GM18951 (cell line): ENCODE data around the gene RTN4R.

Experiments used
- POLR2A ChIP-seq: IDR thresholded peaks from 4 replicates; pipeline ENCODE4 v1.6.1; 2011; ENCODE audit warnings: mild to moderate bottlenecking; ENCODE audit not compliant: insufficient read length, insufficient read depth; ENCODE audit errors: extremely low read depth
- in situ Hi-C: fragments of 300-500 bp; cut with MboI; formaldehyde crosslinking; loops from one replicate; pipeline ENCODE4 v1.12.0; 2022; ENCODE audit warnings: low sequenced_read_pairs, mixed read lengths, inconsistent platforms; ENCODE audit not compliant: unreplicated experiment

RTN4R gene

DNA sequence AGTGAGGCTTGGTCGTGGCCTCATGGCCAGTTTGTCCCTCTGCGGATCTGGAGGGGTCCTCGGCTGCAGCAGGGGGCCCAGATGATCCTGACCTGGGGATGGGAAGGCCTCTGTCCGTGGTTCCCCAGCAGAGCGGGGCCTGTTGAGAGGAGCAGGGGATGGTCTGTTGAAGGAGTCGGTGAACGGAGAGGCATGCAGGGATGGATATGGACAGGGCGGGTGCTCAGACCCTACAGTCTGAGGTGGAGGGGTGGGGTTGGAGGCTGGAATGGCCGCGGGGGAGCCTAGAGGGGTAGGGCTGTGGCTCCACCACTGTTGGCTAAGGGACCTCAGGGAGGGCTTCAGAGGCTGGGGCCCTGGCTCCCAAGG is 33.8 kb downstream of the RTN4R start:
- in situ Hi-C loops, result no loop called here
- no peak for TF ChIP-seq POLR2A

DNA sequence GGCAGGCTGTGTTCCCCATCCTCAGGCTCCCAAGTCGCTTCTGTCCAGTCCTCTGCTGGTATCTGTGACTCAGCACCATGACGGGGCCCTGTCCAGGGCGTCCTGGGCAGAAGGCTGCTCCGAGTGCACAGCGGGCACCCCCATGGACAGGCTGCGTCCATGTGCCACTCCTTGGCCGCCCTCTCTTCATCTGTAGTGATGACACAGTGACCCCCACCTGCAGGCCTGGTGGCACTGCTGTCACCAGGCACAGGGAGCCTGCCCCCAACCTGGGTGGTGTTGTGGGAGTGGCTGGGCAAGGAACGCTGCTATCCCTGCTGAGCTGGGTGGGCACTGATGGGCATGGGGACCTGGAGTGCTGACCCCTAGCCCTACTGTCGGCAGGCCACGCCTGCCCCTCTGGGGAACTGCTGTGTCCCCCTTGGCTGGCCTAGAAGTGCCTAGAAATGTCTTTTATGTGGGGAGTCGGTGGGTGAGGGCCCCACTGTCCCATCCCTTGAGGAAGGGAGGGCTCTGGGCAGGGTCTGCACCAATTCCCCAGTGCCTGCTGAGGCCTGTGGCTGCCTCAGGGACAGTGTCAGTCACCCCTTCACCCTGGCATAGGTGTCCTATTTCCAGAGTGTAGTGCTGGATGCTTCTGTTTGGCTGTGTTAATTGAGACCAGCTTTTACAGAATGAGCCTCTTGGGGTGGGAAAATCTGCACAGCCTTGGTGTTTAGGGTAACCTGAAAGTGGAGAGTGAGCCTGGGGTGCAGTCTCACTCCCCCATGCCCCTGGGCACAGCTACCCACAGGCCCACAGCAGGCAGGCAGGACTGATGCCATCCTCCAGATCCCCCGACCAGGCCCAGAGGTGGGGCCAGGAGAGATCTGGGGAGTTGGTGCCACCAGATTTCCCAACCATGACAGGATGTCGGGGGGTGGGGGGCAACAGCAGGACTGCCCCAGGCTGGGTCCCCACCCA is 34.5 kb downstream of the RTN4R start:
- in situ Hi-C loops, result no loop called here
- no peak for TF ChIP-seq POLR2A

DNA sequence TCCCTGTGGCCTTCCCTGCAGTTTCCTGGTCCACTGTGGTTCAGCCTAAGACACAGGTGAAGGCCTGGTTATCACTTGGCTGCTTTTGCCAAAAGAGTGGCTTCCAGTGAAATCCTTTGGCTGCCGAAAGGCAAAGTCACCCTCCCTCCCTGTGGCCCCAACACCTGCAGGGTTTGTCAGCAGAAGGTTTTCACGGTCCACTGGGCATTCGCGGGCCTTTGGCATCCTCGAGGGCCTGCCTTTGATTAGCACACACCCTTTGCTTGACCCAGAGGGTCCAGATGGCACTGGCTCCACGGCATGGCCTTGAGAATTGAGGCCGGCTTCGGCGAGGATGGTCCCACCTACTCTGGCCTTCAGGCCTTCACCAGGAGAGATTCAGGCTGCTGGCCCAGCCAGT is 35.3 kb downstream of the RTN4R start:
- in situ Hi-C loops, result no loop called here
- no peak for TF ChIP-seq POLR2A

DNA sequence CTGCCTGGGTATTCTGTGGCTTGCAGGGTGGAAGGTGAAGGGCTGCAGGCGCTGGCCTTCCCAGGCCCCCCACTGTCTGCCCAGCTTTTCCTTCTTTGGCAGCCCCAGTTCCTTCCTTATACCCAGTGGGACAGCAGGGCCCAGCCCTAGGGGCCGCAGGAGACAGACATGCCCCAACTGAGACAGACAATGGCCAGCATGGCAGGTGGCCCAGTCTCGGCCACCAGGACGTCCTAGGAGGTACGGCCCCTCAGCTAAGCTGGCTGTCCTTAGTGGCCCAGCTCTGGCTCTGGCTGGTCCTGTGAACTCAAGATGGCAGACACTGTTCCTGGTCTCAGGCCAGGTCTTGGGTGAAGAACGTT is 35.9 kb downstream of the RTN4R start:
- in situ Hi-C loops, result no loop called here
- no peak for TF ChIP-seq POLR2A

DNA sequence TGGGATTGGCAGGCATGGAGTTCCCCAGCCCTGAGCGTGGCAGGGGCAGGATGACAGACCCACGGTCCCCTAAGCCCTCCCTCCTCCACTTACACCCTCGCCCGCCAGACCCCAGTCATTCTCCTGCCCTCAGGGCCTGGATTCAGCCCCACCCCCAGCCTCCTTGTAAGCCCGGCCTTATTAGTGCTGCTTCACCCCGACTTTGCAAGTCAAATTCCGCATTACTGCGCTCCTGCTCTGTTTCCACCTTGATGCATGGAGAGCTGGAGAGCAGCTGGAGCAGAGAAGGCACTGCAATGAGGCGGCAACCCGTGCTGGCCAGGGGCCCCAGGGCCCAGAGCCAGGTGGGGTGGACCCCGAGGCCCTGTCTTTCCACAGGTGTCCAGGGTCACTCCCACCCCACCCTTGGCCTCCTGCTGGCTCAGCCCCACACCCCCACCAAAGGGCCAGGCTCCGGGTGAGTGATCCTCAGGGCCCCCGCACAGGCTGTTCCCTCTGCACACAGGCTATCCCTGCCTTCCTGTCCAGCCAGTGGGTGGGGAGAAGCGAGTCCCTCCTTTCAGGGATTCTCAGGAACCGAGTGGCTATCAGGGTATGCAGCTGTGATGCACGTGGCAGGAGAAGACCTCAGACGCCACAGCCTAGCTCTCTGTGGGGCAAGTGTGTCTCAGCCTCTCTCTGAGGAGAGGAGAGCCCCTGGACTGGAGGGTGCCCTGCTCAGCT is 36.4 kb downstream of the RTN4R start:
- no peak for TF ChIP-seq POLR2A
- in situ Hi-C loops, result no loop called here

DNA sequence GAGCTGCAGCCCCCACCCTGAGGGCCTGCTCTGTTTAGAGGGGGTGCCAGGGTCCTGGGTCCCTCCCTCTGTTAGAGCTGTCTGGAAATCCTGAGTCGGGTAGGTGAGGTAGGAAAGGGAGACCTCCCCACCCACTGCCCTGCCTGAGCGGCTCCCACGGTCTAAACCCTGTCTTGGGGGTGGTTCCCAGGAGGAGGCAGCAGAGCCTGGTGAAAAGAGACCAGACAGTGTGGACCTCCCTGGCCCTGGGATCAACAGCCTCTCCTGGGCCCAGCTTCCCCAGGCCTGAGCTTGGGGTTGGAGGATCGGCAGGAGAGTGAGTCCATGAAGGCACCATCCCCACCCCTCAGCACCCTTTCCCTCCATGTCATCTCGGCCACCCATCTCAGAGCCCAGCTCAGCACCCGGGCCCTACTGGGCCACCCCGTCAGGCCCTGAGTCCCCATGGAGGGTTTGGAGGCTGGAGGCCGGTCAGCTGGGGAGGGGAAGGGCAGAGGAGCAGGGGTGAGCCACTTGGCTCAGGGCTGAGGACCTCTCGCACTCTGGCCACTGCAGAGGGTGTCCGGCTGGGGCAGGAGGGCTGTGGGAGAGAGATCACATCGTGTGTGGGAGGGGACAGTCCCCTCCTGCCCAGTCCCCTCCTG is 37.2 kb downstream of the RTN4R start:
- in situ Hi-C loops, result no loop called here
- TF ChIP-seq POLR2A, result no peak

DNA sequence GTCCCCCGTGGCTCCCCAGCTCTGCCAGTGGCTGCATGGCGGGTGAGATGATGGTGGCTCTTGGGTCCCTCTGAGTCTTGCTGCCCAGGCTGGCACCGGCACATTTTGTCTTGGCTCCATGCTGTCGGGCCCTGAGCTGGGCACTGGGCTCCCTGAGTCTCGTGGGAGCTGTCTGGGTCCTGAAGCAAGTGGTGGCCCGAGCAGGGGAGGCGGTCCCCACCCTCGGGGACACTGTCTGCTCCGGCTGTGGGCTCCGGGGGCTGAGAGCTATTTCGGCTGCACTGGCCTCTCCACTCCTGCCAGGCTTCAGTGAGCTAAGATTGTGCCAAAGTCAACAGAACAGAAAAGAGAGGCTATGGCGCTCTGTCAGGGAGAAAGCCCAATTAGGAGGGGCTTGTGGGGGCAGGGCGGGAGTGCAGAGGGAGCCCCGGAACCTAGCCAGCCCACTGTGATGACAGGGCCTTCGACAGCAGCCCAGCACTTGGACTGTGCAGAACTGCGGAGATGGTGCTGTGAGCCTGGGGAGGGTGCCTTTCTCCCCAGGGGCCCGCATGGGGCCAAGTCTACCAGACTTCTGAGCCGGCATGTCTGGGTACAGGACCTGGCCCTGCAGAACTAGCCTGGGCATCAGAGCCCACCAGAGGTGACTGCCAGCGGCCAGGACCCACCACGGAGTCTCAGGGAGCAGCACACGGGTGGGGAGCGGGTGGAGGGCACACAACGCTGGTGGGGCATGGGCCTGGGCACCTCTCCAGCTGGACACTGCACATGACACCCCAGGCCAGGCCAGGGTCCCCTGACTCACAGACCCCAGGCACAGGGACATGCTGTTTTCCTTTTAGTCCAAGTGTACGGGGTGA is 38.0 kb downstream of the RTN4R start:
- no peak for TF ChIP-seq POLR2A
- in situ Hi-C loops, result no loop called here

DNA sequence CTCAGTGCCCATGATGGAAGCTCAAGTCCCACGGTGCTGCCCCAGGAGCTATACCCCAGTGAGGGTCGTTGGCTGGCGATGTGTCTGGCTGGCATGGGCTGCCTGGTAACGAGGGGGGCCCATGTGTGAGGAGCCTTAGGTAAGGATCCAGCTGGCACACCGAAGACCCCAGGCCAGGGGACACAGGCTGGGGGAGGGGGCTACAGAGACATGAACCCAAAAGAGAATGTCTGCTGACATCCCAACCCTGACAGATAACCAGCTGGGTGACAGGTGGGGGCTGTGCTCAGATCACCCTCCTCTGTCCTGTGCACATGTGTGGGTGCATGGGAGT is 39.2 kb downstream of the RTN4R start:
- no peak for TF ChIP-seq POLR2A
- in situ Hi-C loops, result no loop called here

DNA sequence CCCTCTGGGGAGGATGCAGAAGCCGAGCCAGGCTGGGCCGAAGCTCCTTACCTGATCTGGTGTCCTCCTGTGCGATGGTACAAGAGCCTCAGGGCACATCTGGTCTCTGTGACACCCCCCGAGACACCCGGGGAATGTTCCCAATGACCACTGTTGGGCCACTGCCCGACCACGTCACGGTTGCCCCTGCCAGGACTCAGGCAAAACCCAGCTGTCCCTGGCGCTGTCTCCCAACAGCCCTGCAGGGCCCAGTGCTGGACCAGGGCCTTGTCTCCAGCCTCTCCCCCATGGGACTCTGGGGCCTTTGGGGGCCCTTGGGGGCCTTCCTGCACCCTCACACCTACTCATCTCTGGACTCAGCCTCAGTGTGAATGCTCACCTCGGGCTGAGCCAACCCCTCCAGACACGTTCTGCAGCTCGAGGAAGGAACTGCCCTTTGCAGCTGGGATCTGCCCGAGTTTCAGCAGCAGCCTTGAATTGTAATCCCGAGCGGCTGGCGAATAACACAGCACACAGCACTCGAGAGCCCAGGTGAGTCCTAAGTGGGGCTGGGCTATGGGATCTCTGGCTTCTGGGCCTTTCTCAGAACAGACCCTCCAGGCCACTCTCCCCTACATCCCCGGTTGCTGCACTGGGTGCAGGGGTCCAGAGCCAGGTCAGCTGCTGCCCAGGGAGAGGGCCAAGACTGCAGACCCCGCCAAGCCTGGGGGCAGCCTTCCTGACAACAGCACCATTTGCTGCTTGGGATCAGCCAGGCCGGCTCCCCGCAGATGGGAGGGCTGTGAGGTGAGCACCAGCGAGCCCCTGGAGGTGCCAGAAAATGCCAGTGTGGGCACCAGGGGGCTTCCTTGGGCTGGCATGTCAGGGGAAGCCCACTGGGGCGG is 39.8 kb downstream of the RTN4R start:
- in situ Hi-C loops, result no loop called here
- no peak for TF ChIP-seq POLR2A

DNA sequence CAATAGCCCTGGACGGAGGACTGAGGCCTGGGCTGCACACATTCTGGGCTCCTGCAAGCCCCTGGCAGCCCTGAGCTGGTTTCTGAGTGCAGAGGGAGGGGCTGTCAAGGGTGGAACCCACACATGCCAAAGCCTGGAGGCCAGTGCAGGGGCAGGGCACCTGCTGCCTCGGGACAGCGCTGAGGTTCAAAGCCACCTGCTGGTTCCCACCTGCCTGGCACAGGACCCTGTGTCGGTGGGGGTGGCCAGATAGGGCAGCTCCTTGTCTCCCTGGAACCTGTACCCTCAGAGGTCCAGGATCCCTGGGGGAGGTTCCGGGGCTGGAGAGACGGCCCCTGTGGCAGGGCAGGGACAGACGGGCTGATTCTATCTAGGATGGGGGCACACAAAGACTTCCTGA is 40.8 kb downstream of the RTN4R start:
- in situ Hi-C loops, result no loop called here
- no peak for TF ChIP-seq POLR2A

DNA sequence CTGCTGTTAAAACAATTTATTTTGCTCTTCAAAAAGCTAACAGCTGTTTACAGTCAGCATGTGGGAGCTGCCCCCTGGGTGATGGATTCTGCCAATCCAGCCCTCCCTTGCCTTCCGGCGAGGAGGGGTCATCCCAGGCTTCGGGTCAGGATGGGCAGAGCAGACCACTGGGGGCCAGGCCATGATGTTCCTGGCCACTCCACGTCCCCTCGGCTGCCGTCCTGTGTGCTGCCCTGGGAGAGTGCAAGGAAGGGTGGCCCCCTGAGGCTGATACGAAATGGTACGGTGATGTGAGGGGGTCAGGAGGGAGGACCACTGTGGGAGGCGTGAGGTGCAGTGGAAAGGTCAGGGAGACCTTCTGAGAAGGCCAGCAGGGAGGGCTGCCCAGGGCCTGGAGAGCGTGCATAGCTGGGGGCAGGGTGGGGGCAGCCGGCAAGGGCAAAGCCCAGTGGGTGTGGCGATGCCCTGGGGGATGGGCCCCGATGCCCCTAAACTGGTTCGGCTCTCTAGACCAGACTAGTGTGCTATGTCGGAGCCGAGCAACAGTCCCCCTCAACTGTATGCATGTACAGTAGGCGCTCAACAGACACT is 41.3 kb downstream of the RTN4R start:
- TF ChIP-seq POLR2A, result no peak
- in situ Hi-C loops, result no loop called here
